ENCODE data around the gene TIPARP.
"Not testable (repeated sequence)": the region's sequence is repeated elsewhere in the genome, so short reads cannot be mapped to it uniquely, and the experiment has no call there.

TIPARP gene

GRCh38 chr3:156734661-156735060 lies 60.3 kb downstream of the TIPARP start:
- not testable (repeated sequence) for H3K9me3 ChIP-seq (ENCODE audit: control insufficient read depth in 5 of 5, low read length in 5 of 5); H3K4me3 ChIP-seq (ENCODE audit: low read depth in 1 of 5, low read length in 5 of 5); H3K27me3 ChIP-seq (ENCODE audit: control insufficient read depth in 5 of 5, insufficient read depth in 4 of 5, low read length in 5 of 5); H3K36me3 ChIP-seq (ENCODE audit: control insufficient read depth in 5 of 5, insufficient read depth in 5 of 5, low read length in 5 of 5); H3K4me1 ChIP-seq (ENCODE audit: control insufficient read depth in 5 of 5, insufficient read depth in 5 of 5, low read length in 5 of 5); H3K27ac ChIP-seq (ENCODE audit: low read depth, low read length); H3K9ac ChIP-seq (ENCODE audit: low read length in 5 of 5)

- H3K4me1 ChIP-seq (ENCODE audit: control insufficient read depth in 5 of 5, insufficient read depth in 5 of 5, low read length in 5 of 5): no peaks in the 10 kb centered on the region
Measured at GRCh38 chr3:156735471-156735870, 61.1 kb downstream of the TIPARP start.

GRCh38 chr3:156737049-156737448 lies 62.7 kb downstream of the TIPARP start:
- H3K4me3 ChIP-seq (ENCODE audit: low read depth in 1 of 5, low read length in 5 of 5); H3K36me3 ChIP-seq (ENCODE audit: control insufficient read depth in 5 of 5, insufficient read depth in 5 of 5, low read length in 5 of 5); H3K9ac ChIP-seq (ENCODE audit: low read length in 5 of 5); H3K27me3 ChIP-seq (ENCODE audit: control insufficient read depth in 5 of 5, insufficient read depth in 4 of 5, low read length in 5 of 5); H3K4me1 ChIP-seq (ENCODE audit: control insufficient read depth in 5 of 5, insufficient read depth in 5 of 5, low read length in 5 of 5); H3K27ac ChIP-seq (ENCODE audit: low read depth, low read length); H3K9me3 ChIP-seq (ENCODE audit: control insufficient read depth in 5 of 5, low read length in 5 of 5): not testable (repeated sequence)

More at GRCh38 chr3:156735471-156735870, 61.1 kb downstream of the TIPARP start:
- Histone ChIP-seq H3K9me3 (ENCODE audit: control insufficient read depth in 5 of 5, low read length in 5 of 5) (no peaks in the 10 kb centered on the region), H3K27me3 (ENCODE audit: control insufficient read depth in 5 of 5, insufficient read depth in 4 of 5, low read length in 5 of 5) (no peaks in the 10 kb centered on the region), H3K36me3 (ENCODE audit: control insufficient read depth in 5 of 5, insufficient read depth in 5 of 5, low read length in 5 of 5) (no peaks in the 10 kb centered on the region), H3K9ac (ENCODE audit: low read length in 5 of 5) (no peak overlapping the region), H3K4me3 (ENCODE audit: low read depth in 1 of 5, low read length in 5 of 5) (no peak overlapping the region), H3K27ac (ENCODE audit: low read depth, low read length) (no peak overlapping the region)

GRCh38 chr3:156738251-156738650 lies 63.9 kb downstream of the TIPARP start:
- H3K36me3 ChIP-seq (ENCODE audit: control insufficient read depth in 5 of 5, insufficient read depth in 5 of 5, low read length in 5 of 5): no peaks in the 10 kb centered on the region
- no peaks in the 10 kb centered on the region for H3K9me3 ChIP-seq (ENCODE audit: control insufficient read depth in 5 of 5, low read length in 5 of 5)
- H3K9ac ChIP-seq (ENCODE audit: low read length in 5 of 5): no peak overlapping the region
- H3K4me3 ChIP-seq (ENCODE audit: low read depth in 1 of 5, low read length in 5 of 5): no peak overlapping the region
- H3K27me3 ChIP-seq (ENCODE audit: control insufficient read depth in 5 of 5, insufficient read depth in 4 of 5, low read length in 5 of 5): no peaks in the 10 kb centered on the region
- H3K4me1 ChIP-seq (ENCODE audit: control insufficient read depth in 5 of 5, insufficient read depth in 5 of 5, low read length in 5 of 5): no peaks in the 10 kb centered on the region
- H3K27ac ChIP-seq (ENCODE audit: low read depth, low read length): no peak overlapping the region

- Histone ChIP-seq H3K27me3 (ENCODE audit: control insufficient read depth in 5 of 5, insufficient read depth in 4 of 5, low read length in 5 of 5) (no peaks in the 10 kb centered on the region), H3K9me3 (ENCODE audit: control insufficient read depth in 5 of 5, low read length in 5 of 5) (no peaks in the 10 kb centered on the region), H3K4me3 (ENCODE audit: low read depth in 1 of 5, low read length in 5 of 5) (no peak overlapping the region), H3K9ac (ENCODE audit: low read length in 5 of 5) (no peak overlapping the region), H3K4me1 (ENCODE audit: control insufficient read depth in 5 of 5, insufficient read depth in 5 of 5, low read length in 5 of 5) (no peaks in the 10 kb centered on the region), H3K27ac (ENCODE audit: low read depth, low read length) (no peak overlapping the region), H3K36me3 (ENCODE audit: control insufficient read depth in 5 of 5, insufficient read depth in 5 of 5, low read length in 5 of 5) (no peaks in the 10 kb centered on the region)
Measured at GRCh38 chr3:156739976-156740375, 65.6 kb downstream of the TIPARP start.

- not testable (repeated sequence) for H3K27me3 ChIP-seq (ENCODE audit: control insufficient read depth in 5 of 5, insufficient read depth in 4 of 5, low read length in 5 of 5); H3K9ac ChIP-seq (ENCODE audit: low read length in 5 of 5); H3K9me3 ChIP-seq (ENCODE audit: control insufficient read depth in 5 of 5, low read length in 5 of 5); H3K4me1 ChIP-seq (ENCODE audit: control insufficient read depth in 5 of 5, insufficient read depth in 5 of 5, low read length in 5 of 5); H3K27ac ChIP-seq (ENCODE audit: low read depth, low read length); H3K4me3 ChIP-seq (ENCODE audit: low read depth in 1 of 5, low read length in 5 of 5); H3K36me3 ChIP-seq (ENCODE audit: control insufficient read depth in 5 of 5, insufficient read depth in 5 of 5, low read length in 5 of 5)
Measured at GRCh38 chr3:156740581-156740980, 66.2 kb downstream of the TIPARP start.

GRCh38 chr3:156741935-156742334 lies 67.5 kb downstream of the TIPARP start:
- Histone ChIP-seq H3K9me3 (ENCODE audit: control insufficient read depth in 5 of 5, low read length in 5 of 5) (peaks cover 0 to 2% (median 0%) of the 10 kb centered on the region in 5 donors), H3K4me1 (ENCODE audit: control insufficient read depth in 5 of 5, insufficient read depth in 5 of 5, low read length in 5 of 5) (no peaks in the 10 kb centered on the region), H3K27me3 (ENCODE audit: control insufficient read depth in 5 of 5, insufficient read depth in 4 of 5, low read length in 5 of 5) (no peaks in the 10 kb centered on the region), H3K36me3 (ENCODE audit: control insufficient read depth in 5 of 5, insufficient read depth in 5 of 5, low read length in 5 of 5) (no peaks in the 10 kb centered on the region), H3K4me3 (ENCODE audit: low read depth in 1 of 5, low read length in 5 of 5) (no peak overlapping the region), H3K9ac (ENCODE audit: low read length in 5 of 5) (no peak overlapping the region), H3K27ac (ENCODE audit: low read depth, low read length) (no peak overlapping the region)

GRCh38 chr3:156742401-156742800 lies 68.0 kb downstream of the TIPARP start:
- H3K4me3 ChIP-seq (ENCODE audit: low read depth in 1 of 5, low read length in 5 of 5): no peak overlapping the region
- no peaks in the 10 kb centered on the region for H3K27me3 ChIP-seq (ENCODE audit: control insufficient read depth in 5 of 5, insufficient read depth in 4 of 5, low read length in 5 of 5)
- no peak overlapping the region for H3K9ac ChIP-seq (ENCODE audit: low read length in 5 of 5)
- H3K36me3 ChIP-seq (ENCODE audit: control insufficient read depth in 5 of 5, insufficient read depth in 5 of 5, low read length in 5 of 5): no peaks in the 10 kb centered on the region
- no peak overlapping the region for H3K27ac ChIP-seq (ENCODE audit: low read depth, low read length)
- H3K4me1 ChIP-seq (ENCODE audit: control insufficient read depth in 5 of 5, insufficient read depth in 5 of 5, low read length in 5 of 5): no peaks in the 10 kb centered on the region
- peaks cover 0 to 2% (median 0%) of the 10 kb centered on the region in 5 donors for H3K9me3 ChIP-seq (ENCODE audit: control insufficient read depth in 5 of 5, low read length in 5 of 5)

GRCh38 chr3:156743859-156744258 lies 69.5 kb downstream of the TIPARP start:
- Histone ChIP-seq H3K36me3 (ENCODE audit: control insufficient read depth in 5 of 5, insufficient read depth in 5 of 5, low read length in 5 of 5) (no peaks in the 10 kb centered on the region), H3K4me1 (ENCODE audit: control insufficient read depth in 5 of 5, insufficient read depth in 5 of 5, low read length in 5 of 5) (no peaks in the 10 kb centered on the region), H3K9me3 (ENCODE audit: control insufficient read depth in 5 of 5, low read length in 5 of 5) (peaks cover 0 to 2% (median 0%) of the 10 kb centered on the region in 5 donors), H3K27me3 (ENCODE audit: control insufficient read depth in 5 of 5, insufficient read depth in 4 of 5, low read length in 5 of 5) (no peaks in the 10 kb centered on the region), H3K9ac (ENCODE audit: low read length in 5 of 5) (no peak overlapping the region), H3K27ac (ENCODE audit: low read depth, low read length) (no peak overlapping the region), H3K4me3 (ENCODE audit: low read depth in 1 of 5, low read length in 5 of 5) (no peak overlapping the region)

GRCh38 chr3:156744631-156745030 lies 70.2 kb downstream of the TIPARP start:
- Histone ChIP-seq H3K4me1 (ENCODE audit: control insufficient read depth in 5 of 5, insufficient read depth in 5 of 5, low read length in 5 of 5) (no peaks in the 10 kb centered on the region), H3K4me3 (ENCODE audit: low read depth in 1 of 5, low read length in 5 of 5) (no peak overlapping the region), H3K27me3 (ENCODE audit: control insufficient read depth in 5 of 5, insufficient read depth in 4 of 5, low read length in 5 of 5) (no peaks in the 10 kb centered on the region), H3K27ac (ENCODE audit: low read depth, low read length) (no peak overlapping the region), H3K9me3 (ENCODE audit: control insufficient read depth in 5 of 5, low read length in 5 of 5) (peaks cover 0 to 2% (median 0%) of the 10 kb centered on the region in 5 donors), H3K36me3 (ENCODE audit: control insufficient read depth in 5 of 5, insufficient read depth in 5 of 5, low read length in 5 of 5) (no peaks in the 10 kb centered on the region), H3K9ac (ENCODE audit: low read length in 5 of 5) (no peak overlapping the region)

GRCh38 chr3:156745766-156746165 lies 71.4 kb downstream of the TIPARP start:
- Histone ChIP-seq H3K27ac (ENCODE audit: low read depth, low read length) (no peak overlapping the region), H3K9ac (ENCODE audit: low read length in 5 of 5) (no peak overlapping the region), H3K4me1 (ENCODE audit: control insufficient read depth in 5 of 5, insufficient read depth in 5 of 5, low read length in 5 of 5) (peaks cover 0 to 2% (median 0%) of the 10 kb centered on the region in 5 donors), H3K27me3 (ENCODE audit: control insufficient read depth in 5 of 5, insufficient read depth in 4 of 5, low read length in 5 of 5) (peaks cover 0 to 3% (median 0%) of the 10 kb centered on the region in 5 donors), H3K4me3 (ENCODE audit: low read depth in 1 of 5, low read length in 5 of 5) (no peak overlapping the region), H3K36me3 (ENCODE audit: control insufficient read depth in 5 of 5, insufficient read depth in 5 of 5, low read length in 5 of 5) (no peaks in the 10 kb centered on the region), H3K9me3 (ENCODE audit: control insufficient read depth in 5 of 5, low read length in 5 of 5) (peaks cover 0 to 2% (median 0%) of the 10 kb centered on the region in 5 donors)
